ENCODE data around the gene PRKRIP1. TPM values are rescaled to one million over a fixed set of nuclear protein-coding genes. Genes with fewer than 3 reads are reported as not detected.

The PRKRIP1 gene
- total RNA-seq, 2 donors from 2014 or later, result 30.3 to 35.0 TPM

GRCh38 chr7:102409340-102409739 lies 13.2 kb downstream of the PRKRIP1 start:
- peaks cover 26% of the 10 kb centered on the region for H3K9me3 ChIP-seq (ENCODE audit: control insufficient read depth, low read length)
- H3K9ac ChIP-seq (ENCODE audit: extremely low read depth, low read length, poor library complexity, severe bottlenecking), result no peak overlapping the region
- peaks cover 92% of the 10 kb centered on the region for H3K36me3 Mint-ChIP-seq (ENCODE audit: low read depth)
- no peak overlapping the region for H3K4me3 Mint-ChIP-seq
- no peak overlapping the region for H3K27ac ChIP-seq (ENCODE audit: low read depth, low read length)
- no peaks in the 10 kb centered on the region for H3K4me1 ChIP-seq (ENCODE audit: control insufficient read depth, insufficient read depth, low read length)
- 96 to 97% methylated on average over 3 to 4 of the region's 4 CpGs for whole genome bisulfite sequencing, 2 experiments (ENCODE audit: insufficient coverage in 1 of 2, insufficient read length in 1 of 2)
- no peak for TF ChIP-seq CTCF (conservative IDR thresholded peaks at IDR 0.05)
- H3K36me3 ChIP-seq (ENCODE audit: control insufficient read depth, insufficient read depth, low read length), result peaks cover 98% of the 10 kb centered on the region
- no peaks in the 10 kb centered on the region for H3K27me3 Mint-ChIP-seq (ENCODE audit: insufficient read depth)
- H3K4me1 Mint-ChIP-seq, result no peaks in the 10 kb centered on the region
- no peak for DNase-seq
- no peak overlapping the region for H3K27ac Mint-ChIP-seq
- no peaks in the 10 kb centered on the region for H3K27me3 ChIP-seq (ENCODE audit: control insufficient read depth, insufficient read depth, low read length, poor library complexity, severe bottlenecking)
- H3K9me3 Mint-ChIP-seq, result peaks cover 22% of the 10 kb centered on the region
- no peak overlapping the region for H3K4me3 ChIP-seq (ENCODE audit: low read length)

GRCh38 chr7:102410123-102410522 lies 14.0 kb downstream of the PRKRIP1 start:
- DNase-seq, result no peak
- no peak overlapping the region for H3K4me3 Mint-ChIP-seq
- H3K9me3 ChIP-seq (ENCODE audit: control insufficient read depth, low read length), result peaks cover 26% of the 10 kb centered on the region
- H3K9ac ChIP-seq (ENCODE audit: extremely low read depth, low read length, poor library complexity, severe bottlenecking), result no peak overlapping the region
- no peak overlapping the region for H3K4me3 ChIP-seq (ENCODE audit: low read length)
- H3K4me1 ChIP-seq (ENCODE audit: control insufficient read depth, insufficient read depth, low read length), result no peaks in the 10 kb centered on the region
- H3K27ac ChIP-seq (ENCODE audit: low read depth, low read length), result no peak overlapping the region
- H3K27me3 ChIP-seq (ENCODE audit: control insufficient read depth, insufficient read depth, low read length, poor library complexity, severe bottlenecking), result no peaks in the 10 kb centered on the region
- H3K27ac Mint-ChIP-seq, result no peak overlapping the region
- peaks cover 97% of the 10 kb centered on the region for H3K36me3 ChIP-seq (ENCODE audit: control insufficient read depth, insufficient read depth, low read length)
- H3K9me3 Mint-ChIP-seq, result peaks cover 22% of the 10 kb centered on the region
- peaks cover 94% of the 10 kb centered on the region for H3K36me3 Mint-ChIP-seq (ENCODE audit: low read depth)
- no peaks in the 10 kb centered on the region for H3K27me3 Mint-ChIP-seq (ENCODE audit: insufficient read depth)
- no peak for TF ChIP-seq CTCF (conservative IDR thresholded peaks at IDR 0.05)
- H3K4me1 Mint-ChIP-seq, result no peaks in the 10 kb centered on the region
- WGBS, 2 experiments (ENCODE audit: insufficient coverage in 1 of 2, insufficient read length in 1 of 2), result 77 to 80% methylated on average over 6 of the region's 6 CpGs

GRCh38 chr7:102410918-102411317 lies 14.8 kb downstream of the PRKRIP1 start:
- H3K27me3 Mint-ChIP-seq (ENCODE audit: insufficient read depth), result no peaks in the 10 kb centered on the region
- peaks cover 94% of the 10 kb centered on the region for H3K36me3 Mint-ChIP-seq (ENCODE audit: low read depth)
- Histone ChIP-seq H3K36me3 (ENCODE audit: control insufficient read depth, insufficient read depth, low read length) (peaks cover 97% of the 10 kb centered on the region), H3K27me3 (ENCODE audit: control insufficient read depth, insufficient read depth, low read length, poor library complexity, severe bottlenecking) (no peaks in the 10 kb centered on the region), H3K9me3 (ENCODE audit: control insufficient read depth, low read length) (peaks cover 26% of the 10 kb centered on the region), H3K9ac (ENCODE audit: extremely low read depth, low read length, poor library complexity, severe bottlenecking) (no peak overlapping the region), H3K4me3 (ENCODE audit: low read length) (no peak overlapping the region), H3K4me1 (ENCODE audit: control insufficient read depth, insufficient read depth, low read length) (no peaks in the 10 kb centered on the region), H3K27ac (ENCODE audit: low read depth, low read length) (no peak overlapping the region)
- no peak overlapping the region for H3K4me3 Mint-ChIP-seq
- 97 to 100% methylated on average over 1 to 5 of the region's 5 CpGs for whole genome bisulfite sequencing, 2 experiments (ENCODE audit: insufficient coverage in 1 of 2, insufficient read length in 1 of 2)
- no peak overlapping the region for H3K27ac Mint-ChIP-seq
- no peak for TF ChIP-seq CTCF (conservative IDR thresholded peaks at IDR 0.05)
- DNase-seq, result no peak
- peaks cover 22% of the 10 kb centered on the region for H3K9me3 Mint-ChIP-seq
- no peaks in the 10 kb centered on the region for H3K4me1 Mint-ChIP-seq

All from endodermal cell (in vitro differentiated cells).